GM19099 (cell line): ENCODE results near the gene SYDE2.

ENCODE experiments used
- POLR2A ChIP-seq: IDR thresholded peaks from 3 replicates; pipeline ENCODE4 v1.6.1; 2011; ENCODE audit warnings: low read depth; ENCODE audit not compliant: insufficient read length; ENCODE audit errors: extremely low read depth

Gene SYDE2

DNA sequence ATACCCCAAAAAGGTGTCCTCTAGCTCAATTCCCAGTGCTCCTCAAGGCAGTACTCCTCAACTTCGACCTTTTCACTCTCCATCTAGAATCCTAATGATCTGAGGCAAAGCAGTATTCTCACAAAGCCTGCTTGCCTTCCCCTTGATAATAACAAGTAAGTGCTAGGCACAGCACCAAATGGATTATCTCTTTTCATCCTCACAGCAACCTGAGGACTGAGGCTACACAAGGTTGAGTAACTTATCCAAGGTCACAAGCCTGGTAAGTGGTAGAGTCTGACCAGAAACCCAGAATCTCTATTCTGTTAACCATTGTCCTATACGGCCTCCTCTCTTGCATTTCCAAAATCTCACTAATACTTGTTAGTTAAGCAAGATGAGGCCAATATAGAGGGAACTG, 5.1 kb downstream of the SYDE2 start:
- TF ChIP-seq POLR2A: no peak

DNA sequence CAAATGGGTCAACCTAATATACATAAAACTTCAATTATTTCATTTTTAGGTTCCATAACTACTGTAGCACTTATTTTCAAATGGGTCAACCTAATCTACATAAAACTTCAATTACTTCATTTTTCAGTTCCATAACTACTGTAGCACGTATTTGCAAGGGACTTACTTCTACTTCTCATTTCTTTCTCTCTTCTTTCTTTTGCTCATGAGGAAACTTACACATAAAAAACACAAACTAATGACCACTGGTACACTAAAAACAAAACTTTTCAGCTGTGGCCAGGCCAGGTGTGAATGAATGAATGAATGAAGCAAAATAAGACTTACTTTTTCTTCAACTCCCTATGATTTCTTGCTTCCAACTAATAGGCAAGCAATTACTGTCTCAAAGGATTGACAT, 11.7 kb downstream of the SYDE2 start:
- TF ChIP-seq POLR2A: no peak

DNA sequence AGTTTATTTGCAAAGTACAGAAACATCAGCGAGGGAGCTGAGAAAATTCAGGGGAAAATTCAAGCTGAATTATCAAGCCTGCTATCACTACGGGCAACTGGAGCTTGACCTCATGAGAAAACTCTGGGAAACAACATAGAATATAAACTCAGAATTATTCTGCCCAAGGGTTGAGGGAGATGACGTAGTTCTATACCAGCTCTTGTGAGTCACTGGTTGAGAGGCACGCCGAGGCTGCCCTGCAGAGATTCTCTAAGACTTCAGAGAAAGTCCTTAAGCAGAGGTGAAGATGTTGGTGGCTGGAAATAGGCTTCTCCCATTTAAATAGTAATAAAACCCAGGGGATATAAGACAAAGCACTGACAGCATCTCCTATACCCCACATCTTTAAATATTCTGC, 12.3 kb downstream of the SYDE2 start:
- TF ChIP-seq POLR2A: no peak

DNA sequence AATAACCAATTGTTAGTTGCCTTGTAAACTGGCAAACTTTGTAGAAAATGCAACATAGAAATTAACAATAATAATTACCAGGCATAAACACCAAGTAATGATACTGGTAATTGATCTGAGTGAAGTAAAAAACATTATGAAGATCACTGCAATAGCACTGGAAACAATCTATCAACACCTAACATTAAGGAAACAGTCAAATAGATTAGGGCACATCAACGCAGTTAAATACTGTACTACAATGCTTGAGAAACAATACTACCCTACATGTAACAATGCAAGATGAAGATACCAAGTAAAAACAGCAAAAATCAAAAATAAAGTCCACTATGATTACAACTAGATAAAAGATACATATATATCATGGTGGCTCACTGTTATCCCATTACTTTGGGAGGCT, 16.6 kb downstream of the SYDE2 start:
- TF ChIP-seq POLR2A: no peak

DNA sequence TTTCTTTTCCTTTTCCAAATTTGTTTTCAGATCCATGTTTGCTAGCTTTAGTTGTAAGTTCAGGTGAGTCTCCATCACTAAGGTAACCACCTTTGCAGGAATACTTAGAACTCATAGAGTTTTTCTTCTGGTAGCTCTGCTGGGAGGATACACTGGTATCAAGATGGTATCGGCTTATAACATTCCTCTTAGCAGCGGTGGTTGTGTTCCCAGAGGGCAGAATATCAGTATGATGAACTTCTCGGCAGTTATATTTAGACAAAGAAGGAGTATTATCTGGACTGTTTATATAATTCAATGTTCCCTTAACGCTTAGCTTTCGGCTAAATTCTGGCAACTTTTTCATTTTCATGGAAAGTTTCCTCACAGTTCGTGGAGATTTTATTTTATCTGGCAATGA, 18.1 kb downstream of the SYDE2 start:
- no peak for TF ChIP-seq POLR2A

DNA sequence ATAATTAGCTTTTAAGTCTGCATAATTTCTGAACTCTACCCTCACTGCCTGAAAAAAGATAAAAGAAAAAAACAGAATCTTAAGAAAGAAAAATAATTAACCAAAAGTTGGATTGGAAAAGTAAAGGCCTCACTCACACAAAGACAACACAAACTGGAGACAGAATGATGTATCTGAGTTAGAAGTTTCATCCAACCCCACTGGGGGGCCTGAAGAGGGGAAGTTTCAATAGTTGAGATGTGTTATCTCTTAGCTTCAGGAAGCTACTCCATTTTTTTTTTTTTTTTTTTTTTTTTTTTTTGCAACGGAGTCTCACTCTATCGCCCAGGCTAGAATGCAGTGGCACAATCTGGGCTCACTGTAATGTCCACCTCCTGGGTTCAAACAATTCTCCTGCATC, 19.9 kb downstream of the SYDE2 start:
- no peak for TF ChIP-seq POLR2A

DNA sequence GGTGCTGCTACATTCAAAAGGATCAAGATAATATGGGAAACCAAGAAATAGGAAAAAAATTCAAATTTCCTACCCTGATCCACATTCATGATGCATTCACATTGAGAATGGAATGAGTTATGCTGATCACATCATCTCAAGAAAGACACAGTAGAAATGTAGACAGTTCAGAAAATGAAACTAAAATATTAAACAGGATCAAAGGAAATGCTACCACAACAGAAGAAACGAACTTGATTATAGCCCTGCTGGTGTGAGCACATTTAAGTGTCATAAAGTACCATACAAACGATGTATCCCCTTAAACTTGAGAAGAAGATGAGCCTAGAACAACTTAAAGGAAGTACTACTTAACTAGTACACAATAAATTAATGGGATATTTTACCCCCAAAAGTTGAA, 21.3 kb downstream of the SYDE2 start:
- no peak for TF ChIP-seq POLR2A

DNA sequence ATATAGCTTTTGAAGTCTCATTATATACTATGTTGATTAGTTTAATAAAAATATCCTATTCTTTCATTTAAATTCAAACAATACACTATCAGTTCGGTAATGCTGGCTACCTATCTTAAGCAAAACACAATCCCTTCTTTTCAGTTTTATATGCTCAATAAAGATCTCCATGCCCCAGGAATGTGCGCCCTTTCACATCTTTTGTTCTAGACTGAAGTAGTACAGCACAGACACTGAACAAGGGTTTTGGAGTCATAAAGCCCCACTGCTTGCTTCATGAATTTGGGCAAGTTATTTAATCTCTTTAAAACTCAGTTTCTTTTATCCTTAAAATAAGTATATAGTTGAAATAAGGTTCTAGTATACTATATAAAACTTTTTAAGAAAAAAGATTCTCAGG, 22.4 kb downstream of the SYDE2 start:
- TF ChIP-seq POLR2A: no peak

DNA sequence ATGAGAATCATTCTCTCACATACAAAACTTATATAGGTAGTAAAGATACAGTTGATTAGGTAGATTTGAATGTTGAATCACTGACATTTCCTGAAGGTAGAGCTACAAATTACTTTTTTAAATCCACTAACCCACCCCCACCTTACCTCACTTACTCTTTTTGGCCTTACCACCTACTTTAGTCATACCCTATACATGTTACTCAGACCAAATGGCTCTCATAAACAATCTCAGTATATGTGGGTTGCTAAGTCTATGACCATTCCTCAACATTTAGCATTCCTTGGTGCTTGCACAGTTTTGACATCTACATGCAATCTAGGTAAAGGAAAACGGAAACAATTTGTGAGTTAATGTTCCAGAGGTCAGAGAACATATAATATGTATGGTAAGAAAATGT, 26.3 kb downstream of the SYDE2 start:
- no peak for TF ChIP-seq POLR2A

DNA sequence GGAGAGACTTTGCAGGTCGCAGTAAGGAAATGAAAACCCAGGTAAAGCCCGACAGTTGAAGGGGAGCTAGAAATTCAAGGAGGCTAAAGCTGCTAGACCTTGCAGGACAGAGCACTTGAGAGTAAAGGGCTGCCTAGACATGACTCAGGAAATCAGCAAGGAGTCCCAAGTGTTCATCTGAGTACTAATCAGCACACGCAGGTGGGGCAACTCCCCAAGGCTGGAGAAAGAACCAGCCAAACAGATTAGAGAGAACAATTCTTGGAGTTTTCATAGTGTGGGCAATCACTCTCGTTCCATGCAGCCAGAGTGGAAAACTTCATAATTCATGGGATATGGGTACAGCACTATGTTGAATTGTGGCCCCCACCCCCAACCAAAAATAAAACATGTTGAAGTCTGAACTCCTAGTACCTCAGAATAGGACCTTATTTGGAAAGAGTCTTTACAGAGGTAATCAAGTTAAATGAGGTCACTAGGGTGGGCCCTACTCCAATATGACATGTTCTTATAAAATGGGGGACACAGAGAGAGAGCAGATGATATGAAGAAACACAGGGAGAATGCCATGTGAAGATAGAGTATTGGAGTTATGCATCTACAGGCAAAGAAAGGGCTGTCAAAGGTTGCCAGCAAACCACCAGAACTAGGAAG, 28.0 kb downstream of the SYDE2 start:
- no peak for TF ChIP-seq POLR2A

DNA sequence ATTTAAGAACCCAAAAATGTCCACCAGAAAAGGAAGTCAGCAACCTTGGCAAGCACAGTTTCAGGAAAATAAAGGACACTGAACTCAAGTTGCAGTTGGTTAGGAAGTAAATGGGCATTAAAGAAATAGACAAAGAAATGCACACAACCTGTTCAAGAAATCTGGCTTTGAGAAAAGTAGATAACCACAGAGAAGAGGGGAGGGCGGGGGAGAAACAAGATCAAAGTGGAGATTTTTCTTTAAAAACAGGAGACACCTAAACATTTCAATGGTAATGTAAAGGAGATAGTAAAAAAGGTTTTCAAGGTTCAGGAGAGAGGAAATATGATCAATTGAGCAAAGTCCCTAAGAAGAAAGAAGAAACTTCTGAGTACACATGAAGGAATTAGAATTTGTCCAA, 29.1 kb downstream of the SYDE2 start:
- no peak for TF ChIP-seq POLR2A

DNA sequence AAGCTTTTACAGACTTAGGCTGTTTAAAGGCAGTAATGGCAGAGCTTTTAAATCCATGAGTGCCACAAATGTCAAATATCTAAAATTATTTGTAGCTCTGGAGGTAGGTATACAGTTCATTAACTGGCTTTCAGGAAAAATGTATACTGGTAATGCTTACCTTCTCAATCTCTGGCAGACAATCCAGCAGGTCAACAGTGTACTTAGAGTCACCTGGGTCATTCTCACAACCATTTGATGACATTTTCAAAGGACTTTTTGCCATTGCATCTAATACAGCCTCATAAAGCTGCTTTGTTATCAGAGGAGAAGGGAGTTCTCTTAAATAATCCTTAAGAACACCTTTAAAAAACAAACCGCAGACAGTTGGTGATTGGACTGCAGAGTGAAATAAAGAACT, 31.9 kb downstream of the SYDE2 start:
- TF ChIP-seq POLR2A: no peak

DNA sequence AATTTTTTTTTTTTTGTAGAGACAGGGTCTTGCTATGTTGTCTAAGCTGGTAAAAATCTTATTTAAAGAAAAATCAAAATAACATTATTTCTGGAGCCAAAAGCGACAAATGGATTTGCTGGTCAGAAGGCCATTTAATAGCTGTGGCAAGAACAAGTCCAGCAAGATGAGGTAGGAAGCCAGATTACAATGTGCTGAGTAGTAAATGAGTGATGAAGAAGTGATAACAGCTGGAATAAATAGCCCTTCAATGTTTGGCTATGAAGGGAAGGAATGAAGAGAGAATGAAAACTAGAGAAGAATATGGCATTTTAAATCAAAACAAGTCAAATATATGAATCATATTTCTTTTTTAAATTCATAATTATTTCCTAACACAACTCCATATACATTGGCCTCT, 34.5 kb downstream of the SYDE2 start:
- no peak for TF ChIP-seq POLR2A

DNA sequence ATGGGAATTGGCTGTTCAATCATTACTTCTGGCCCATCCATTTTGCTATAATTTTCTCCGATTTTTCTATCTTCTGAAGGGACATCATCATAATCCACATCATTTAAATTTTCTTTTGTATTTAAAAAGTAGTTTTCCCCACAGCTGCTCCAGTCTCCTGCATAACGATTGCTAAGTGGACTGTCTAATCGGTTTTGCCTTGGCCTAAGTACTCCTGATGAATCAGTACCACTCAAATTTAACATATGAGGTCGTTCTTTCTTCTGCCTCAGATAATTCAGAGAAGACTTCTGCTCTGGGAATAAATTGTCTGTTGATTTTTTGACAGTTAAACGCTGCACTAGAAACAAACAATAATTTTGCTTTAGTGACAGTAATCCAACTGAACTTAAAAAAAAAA, 41.9 kb downstream of the SYDE2 start:
- TF ChIP-seq POLR2A: no peak

DNA sequence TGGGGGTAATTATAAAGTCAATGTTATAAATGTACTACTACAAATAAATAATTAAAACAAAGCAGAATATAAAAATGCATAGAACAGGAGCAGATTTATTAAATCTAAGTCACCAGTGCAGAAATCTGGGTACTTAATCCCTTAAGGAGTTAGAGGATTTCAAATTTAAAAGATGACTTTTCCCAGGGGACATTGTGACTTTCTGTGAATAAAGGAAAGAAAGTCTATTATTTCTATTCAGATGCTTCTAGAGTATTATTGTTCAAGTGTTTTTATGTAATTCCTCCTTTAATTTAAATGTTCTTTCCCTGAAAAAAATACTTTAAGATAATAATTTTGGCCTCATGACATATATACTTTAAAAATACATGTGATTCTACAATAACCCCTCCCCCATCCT, 43.4 kb downstream of the SYDE2 start:
- no peak for TF ChIP-seq POLR2A

DNA sequence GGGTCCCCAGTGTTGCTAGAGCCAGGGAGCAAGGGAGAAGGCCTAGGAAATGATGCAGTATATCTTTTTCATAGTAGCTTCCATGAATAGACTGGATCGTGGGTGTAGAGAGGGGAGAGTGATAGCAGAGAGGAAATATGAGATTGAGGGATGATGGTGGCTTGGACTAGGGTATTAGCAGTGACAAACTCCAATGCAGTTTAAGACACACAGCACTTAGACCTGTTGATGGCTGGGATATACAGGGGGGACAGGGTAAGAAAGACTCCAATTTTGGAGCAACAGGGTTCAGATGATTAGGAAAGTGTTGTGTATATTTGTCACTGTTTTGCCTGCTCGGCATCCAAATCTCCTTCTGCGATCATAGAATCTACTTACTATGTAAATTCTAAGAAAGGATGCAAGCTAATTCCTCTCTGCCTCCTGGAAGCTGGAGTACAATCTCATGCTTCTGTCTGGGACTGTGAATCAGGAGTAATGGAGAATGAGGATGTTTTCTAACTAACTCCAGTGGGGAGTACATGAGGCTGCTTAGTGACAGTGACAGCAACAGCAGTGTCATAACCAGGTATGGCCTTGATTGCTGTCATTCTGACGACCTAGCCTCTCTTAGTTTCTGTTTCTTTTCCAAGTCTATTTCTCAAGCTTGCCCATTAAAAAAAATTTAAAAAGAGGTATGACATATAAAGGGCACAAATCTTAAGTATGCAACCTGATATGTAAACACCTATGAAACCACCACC, 47.5 kb downstream of the SYDE2 start:
- TF ChIP-seq POLR2A: no peak

DNA sequence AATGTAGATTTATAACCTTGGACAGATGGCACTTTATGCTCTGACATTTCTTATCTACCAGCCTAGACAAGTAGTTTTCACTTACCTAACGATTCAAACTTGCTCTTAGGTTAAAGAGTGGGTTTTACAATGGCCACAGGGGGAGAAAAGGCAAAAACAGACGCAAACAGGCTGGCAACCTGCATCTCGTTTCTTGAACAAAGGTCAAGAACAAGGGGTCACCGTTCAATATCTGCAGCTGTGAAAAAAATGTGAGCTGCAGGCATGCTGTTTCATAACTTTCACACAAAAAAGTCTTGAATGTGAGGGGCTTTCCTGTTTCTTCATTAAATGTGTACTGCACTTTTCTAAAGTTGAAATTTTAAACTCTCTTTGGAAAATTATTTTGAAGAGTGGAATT, 49.4 kb downstream of the SYDE2 start:
- TF ChIP-seq POLR2A: no peak
